MM.1S (cell line): ENCODE results near the gene IQGAP1.

ENCODE experiments used
- EZH2 ChIP-seq: fragments of 300-600 bp; sonication (generic); optimal IDR thresholded peaks from 2 replicates; pipeline ENCODE3; 2017; ENCODE audit warnings: low read depth, mild to moderate bottlenecking, antibody characterized with exemption, low read length, mixed read lengths
- TF ChIP-seq, protein P1 (sequence below): fragments of 300-600 bp; sonication (generic); IDR thresholded peaks from 2 replicates; pipeline ENCODE4 v1.5.1; 2016; ENCODE audit warnings: antibody characterized with exemption, low read length, mixed read lengths

DNA sequence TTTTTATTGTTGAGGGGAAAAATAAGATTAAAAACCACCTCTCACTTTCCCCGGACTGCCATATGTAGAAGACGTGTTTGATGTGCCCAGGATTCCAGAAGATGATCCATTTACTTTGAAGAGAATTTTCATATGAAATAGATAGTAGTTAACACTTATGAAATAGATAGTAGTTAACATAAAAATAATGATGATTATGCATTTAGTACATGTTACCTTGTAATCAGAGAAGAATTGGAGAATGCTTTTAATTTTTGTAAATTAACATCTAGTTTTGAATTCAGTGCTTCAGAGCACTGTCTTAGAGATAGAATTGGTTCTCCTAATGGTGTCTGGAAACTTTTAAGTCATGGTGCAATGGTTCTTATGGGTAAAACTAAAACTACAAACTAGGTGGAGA is 95.6 kb downstream of the IQGAP1 start:
- TF ChIP-seq, protein P1, sequence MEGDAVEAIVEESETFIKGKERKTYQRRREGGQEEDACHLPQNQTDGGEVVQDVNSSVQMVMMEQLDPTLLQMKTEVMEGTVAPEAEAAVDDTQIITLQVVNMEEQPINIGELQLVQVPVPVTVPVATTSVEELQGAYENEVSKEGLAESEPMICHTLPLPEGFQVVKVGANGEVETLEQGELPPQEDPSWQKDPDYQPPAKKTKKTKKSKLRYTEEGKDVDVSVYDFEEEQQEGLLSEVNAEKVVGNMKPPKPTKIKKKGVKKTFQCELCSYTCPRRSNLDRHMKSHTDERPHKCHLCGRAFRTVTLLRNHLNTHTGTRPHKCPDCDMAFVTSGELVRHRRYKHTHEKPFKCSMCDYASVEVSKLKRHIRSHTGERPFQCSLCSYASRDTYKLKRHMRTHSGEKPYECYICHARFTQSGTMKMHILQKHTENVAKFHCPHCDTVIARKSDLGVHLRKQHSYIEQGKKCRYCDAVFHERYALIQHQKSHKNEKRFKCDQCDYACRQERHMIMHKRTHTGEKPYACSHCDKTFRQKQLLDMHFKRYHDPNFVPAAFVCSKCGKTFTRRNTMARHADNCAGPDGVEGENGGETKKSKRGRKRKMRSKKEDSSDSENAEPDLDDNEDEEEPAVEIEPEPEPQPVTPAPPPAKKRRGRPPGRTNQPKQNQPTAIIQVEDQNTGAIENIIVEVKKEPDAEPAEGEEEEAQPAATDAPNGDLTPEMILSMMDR = no peak
- TF ChIP-seq EZH2 = no peak
